ENCODE measurements around the gene ADORA3.

Gene ADORA3

DNA sequence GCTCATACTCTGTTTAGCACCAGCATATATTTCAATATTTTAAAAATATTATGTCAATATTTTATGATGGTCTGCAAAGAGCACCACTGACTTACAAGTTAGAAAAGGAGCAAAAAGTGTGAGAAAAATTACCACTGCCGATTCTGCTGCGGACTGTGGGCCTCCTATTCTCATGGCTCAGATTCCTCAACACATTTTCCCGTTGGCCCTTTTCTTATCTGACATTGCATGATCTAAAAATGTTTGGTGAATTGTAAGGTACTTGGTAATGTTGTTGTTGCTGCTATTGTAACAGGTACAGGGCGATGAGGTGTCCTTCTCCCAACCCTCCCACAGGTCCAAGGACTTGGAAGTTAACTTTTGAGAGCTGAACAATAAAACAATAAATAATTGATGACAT, 28.9 kb downstream of the ADORA3 start:
- no peak for FAIRE-seq

DNA sequence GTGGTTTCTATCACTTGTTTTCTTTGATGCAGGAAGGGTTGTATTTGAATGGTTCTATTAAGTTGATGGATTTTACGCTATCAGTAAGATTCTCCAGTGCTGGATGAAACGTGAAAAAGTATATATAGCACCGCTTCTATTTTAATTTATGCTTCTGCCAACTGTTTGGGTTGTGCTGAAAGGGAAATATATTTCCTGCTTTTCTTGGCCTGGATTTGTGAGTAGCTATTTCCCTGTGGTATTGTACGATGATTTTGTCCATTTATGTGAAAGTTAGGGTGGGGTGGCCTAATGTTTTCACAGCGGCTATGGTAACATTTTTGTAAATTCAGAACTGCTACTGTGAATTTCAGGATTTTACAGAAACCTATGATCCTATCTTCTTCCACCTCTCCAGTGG, 29.3 kb downstream of the ADORA3 start:
- no peak for FAIRE-seq

DNA sequence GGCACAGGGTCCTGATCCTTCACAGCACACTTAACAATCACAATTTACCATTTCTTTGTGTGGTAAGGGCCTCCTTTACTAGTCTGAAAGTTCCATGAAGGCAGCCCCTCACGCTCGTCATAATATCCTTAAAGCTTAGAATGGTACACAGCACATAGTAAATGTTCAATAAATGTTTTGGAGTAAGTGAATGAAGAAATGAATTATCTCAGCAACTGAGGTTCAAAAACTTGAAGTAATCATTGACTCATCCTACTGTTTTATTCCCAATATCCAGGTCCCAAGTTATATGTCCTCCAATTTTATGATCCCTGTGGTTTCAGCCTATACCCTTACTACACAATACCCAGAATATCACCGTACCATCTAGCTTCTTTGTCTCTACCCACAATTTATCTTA, 31.9 kb downstream of the ADORA3 start:
- FAIRE-seq, result no peak

DNA sequence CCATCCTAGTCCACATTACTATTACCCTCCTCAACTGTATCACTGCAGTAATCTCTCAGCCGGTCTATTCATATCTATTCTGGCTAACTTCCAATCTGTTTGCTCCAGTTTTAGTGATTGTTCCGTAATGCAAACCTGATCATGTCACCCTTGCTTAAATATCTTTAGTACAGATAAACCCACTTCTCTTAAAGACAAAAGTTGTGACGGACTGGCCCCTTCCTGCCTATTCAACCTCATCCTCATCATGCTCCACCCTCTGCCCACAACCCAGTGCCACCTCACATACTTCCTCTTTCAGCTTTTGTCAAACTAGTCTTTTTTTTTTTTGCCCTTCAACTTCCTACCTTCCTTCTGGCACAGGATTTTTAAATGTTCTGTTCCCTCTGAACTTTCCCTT, 32.4 kb downstream of the ADORA3 start:
- no peak for FAIRE-seq

DNA sequence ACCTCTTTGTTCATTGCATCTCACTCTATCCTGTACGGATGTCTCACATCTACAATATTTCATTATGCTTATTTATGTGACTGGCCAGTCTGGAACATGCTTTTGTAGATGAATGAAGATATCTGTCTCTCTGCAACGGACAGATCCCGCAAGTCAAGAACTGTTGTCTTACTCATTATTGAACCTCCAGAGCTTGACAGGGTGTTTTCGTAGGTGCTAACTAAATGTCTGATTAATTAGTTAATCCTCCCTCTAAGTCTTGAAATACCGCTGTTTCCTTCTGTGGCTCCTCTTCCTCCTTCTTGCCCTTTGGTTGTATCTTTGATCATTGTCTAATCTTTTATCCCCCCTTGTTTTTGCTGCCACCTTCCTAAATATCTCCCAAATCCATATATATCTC, 32.8 kb downstream of the ADORA3 start:
- FAIRE-seq, result no peak

DNA sequence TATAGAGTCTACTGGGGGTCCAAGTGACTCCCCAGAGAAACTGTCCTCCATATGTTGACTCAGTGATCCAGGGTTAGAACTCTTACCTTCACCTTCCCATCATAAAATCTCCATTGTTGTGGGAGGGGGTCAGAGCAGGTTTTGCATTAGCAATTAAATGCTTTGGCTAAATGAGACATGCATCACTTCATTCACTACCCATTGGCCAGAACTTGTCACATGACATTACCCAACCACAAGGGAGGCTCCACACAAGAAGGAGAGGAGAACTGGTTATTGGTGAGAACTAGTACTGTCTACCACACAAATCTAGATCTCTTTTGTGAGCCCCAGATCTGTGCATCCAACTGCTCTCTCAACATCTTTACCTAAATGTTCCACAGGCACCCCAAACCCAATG, 33.9 kb downstream of the ADORA3 start:
- no peak for FAIRE-seq

DNA sequence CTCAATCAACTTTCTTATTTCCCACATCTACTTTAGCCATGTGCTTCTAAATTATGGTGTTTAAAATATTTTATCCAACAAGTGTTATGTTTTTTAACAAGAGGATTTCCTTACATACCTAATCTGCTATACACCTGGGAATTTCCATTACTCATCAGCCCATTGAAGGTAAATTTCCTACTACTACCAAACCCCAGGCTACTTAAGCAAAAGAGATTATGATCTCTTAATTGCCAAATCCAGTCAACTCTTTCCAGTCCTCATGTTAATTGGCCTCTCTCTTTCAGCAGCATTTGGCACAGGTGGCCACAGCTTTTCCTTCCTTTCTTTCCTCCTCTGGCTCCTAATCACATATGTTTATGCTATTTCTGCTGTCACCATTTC, 34.7 kb downstream of the ADORA3 start:
- FAIRE-seq, result no peak

DNA sequence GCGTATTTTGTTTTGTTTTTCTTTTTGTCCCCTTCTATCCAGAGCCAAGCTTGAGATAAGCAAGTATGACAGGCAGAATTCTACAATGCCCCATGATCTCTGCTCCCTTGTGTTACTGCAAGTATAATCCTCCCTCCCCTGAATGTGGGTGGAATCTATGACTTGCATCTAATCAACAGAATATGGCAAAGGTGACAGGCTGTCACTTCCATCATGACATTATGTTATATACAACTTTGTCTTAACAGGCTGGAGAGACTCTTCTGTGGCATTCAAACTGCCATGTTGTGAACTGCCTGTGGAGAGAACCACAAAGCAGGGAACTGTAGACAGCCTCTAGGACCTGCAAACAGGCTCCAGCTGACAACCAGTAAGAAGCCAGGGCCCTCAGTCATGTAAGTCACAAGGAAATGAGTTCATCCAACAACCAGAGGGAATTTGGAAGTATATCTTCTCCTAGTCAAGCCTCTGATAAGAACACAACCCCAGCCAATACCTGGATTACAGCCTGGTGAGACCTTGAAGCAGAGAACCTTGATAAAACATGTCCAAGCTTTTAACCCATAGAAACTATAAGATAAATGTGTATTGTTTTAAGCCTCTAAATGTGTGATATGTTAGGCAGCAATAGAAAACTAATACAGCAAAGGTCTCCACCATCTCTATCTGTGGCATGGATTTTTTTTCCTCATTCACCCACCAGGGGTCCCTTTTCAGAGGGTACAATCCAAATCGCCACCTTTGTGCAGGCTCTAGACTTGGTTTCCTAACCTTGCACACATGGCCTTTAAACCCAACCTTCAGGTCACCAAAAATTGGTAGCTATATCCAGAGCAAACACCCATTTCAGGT, 35.3 kb downstream of the ADORA3 start:
- FAIRE-seq, result no peak

DNA sequence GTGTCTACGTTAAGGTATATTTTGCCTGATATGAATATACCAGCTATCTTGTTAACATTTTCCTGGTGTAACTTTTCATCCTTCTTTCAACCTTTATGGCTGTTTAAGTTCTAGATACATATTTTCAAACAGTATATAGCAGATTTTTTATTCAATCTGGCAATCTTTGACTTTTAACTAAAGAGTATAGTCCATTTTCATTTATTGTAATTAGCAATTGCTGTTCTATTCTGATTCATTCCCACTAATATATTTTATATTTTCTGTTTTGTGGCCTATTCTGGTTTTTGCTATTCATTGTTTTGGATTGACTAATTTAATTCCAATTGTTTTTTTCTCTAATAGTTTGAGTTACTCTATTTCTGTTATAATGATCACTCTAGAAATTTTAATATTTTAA, 37.0 kb downstream of the ADORA3 start:
- FAIRE-seq, result no peak

DNA sequence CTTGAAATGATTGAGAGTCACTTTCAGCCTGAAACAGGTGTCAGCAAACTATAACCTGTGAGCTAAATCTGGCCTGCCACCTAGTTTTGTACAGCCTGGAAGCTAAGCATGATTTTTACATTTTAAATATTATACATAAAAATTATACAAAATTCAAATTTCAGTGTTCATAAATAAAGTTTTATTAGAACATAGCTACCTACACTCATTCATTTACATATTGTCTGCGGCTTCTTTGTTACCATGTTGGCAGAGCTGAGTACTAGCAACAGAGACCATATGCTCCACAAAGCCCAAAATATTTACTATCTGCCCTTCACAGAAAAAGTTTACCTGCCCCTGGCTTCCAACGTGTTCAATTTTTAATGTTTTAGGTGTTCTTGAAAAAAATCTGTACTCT, 37.7 kb downstream of the ADORA3 start:
- no peak for FAIRE-seq

DNA sequence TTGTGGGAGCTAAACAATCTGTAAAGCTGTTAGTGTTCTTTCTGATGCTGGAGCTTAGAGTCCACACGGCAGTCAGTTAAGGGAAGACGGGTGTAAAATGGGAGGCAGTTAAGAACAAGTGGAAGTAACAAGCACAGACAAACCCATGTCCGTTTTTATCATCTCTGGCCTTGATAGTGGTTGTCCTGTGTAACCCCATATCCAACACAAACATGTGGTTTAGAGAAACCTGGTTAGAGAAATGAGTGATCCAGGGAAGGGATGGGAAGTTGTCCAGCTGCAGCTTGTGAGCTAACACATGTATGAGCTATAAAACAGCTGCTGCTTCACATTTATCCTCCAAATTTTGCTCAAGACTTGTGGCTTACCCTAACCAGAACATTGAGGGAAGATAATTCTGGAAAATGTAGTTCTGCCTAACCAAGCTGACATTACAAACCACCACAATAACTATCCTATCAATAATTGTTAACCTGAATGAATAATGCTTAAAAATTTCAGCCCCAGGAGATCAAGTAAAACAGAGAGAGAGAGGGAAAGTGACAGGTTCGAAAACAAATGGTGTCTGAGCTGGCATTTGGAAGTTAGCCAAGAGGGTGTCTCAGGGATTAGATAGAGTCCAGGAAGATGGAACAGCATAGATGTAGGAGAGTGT, 40.3 kb downstream of the ADORA3 start:
- FAIRE-seq, result no peak

DNA sequence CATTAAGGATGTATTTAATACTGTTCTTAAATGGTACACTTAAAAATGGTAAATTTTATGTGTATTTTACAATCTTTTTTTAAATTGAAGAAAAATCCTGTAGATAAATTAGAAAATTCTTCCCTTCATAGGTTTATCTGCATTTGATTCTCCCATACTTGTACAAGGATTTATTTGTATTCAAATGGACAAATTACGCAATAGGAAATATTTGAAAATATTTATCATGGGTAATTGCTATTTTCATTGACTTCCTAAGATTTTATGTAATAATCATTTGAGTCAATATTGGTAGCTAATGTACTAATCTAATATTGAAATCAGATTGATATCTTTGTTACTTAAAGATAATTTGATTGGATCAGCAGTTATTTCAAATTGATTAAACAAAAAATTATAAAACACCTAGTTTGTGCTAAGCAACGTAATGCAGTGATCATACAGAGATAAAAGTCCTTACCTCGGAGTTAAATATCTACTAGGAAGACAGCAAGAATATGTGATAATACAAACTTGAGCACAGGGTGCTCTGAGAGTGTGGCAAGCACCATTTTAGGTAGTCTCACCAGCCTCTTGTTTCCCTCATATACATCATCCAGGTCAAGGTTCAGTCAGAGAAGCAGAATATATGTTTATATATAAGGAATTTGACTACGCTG, 40.9 kb downstream of the ADORA3 start:
- no peak for FAIRE-seq

DNA sequence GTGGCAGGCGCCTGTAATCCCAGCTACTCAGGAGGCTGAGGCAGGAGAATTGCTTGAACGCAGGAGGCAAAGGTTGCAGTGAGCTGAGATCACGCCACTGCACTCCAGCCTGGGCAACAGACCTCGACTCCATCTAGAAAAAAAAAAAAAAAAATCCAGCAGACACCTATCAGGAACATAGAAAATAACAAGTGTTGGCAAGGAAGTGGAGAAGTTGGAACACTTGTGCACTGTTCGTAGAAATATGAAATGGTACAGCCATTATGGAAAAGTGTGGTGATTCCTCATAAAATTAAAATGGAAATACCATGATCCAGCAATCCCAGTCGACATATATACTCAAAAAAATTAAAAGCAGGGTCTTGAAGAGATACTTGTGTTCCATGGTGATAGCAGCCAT, 41.7 kb downstream of the ADORA3 start:
- no peak for FAIRE-seq

DNA sequence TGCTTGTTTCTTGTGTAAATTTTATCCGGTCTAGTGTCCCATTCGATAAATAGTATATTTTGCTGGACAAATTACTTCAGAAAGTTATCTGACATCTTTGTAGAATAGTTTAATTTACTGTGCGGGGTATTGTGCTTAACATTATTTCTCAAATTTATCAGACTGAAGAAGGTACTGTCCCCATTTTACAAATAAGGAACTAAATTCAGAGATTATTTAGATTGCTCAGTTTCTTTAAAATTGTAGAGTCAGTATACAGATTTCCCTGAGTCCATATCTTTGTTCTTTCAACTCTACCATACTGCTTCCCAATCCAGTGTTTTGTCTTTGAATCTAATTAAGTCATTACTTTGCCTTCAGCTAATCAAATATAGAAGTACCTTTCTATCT, 47.8 kb downstream of the ADORA3 start:
- FAIRE-seq, result no peak

DNA sequence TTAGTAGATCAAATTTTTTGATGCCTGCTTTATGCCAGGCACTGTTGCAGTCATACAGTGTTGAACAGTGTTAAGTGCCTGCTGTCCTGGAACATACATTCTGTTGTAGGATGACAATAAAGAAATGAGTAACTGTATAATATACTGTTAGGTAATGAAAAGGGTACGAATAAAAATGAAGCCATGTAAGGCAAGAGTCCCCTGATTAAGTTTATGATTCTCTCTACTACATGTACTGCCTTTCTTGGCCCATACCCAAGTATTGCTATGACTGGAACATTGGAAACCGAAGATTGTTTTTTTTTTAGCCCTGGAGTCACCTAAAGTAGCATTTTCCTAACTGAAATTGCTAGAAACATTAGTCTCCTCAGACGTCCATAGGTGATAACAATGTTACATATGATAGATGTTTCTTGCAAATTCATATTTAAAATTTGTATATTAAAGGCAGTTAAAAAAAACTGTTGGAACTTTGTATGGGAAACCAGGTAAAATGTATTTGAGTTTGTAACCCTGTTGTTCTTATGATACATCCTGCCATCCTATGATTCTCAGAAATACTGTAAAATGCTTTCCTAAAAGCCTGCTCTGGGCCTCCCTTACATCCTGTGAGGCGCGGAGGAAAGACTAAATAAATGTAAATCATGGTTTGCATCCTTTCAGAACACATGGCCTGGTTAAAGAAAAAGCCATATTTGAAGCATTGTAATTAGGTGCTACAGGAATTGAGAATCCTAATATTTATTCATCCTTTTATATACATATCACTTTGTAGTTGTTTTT, 48.4 kb downstream of the ADORA3 start:
- no peak for FAIRE-seq

DNA sequence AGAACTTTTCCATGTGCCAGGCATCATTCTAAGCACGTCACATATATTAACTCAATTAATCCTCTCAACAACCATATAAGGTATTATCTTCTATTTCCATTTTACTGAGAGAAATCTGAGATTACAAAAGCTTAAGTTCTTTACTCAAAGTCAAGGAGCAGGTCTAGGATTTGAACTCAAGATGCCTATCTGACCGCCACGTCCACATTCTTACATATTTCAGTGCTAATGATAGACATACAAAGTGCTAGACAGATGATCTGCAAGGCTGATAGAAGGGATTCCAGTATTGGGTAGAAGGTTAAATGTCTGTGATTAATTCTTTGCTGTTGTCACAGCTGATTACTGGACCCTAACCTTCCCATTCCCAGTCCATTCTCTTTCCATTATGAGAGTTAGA, 49.7 kb downstream of the ADORA3 start:
- FAIRE-seq, result no peak

DNA sequence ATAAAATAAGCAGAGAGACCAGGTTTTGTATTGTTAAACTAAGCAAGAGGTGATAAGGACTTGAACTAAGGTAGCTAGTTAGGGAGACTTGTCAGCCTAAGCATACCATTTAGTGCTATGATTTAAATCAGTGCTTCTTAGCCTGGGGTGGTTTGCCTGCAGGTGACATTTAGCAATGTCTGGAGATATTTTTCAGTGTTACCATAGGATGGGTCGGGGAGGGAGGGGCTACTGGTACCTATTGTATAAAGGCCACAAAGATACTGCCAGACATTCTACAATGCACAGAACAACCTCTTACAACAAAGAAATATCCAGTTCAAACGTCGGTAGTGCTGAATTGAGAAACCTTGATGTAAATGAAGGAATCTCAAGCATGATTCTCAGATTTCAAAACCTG, 50.9 kb downstream of the ADORA3 start:
- FAIRE-seq, result no peak

DNA sequence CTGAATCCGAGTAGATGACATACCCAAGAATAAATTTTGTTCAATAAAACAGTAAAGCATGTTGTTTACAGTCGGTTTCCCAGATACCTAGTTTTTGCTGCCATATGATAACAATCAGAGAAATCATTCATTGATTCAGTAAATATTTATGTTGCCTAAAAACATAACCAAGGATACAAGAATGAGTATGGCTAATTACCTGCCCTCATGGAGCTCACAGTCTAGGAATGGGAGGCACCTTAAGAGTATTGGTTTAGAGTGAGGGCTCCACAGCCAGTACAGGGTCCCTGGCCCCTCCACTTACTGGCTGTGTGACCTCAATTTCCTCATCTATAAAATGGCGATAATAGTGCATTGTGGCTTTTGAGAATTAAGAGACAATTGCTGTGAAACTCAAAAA, 53.2 kb downstream of the ADORA3 start:
- FAIRE-seq, result no peak

DNA sequence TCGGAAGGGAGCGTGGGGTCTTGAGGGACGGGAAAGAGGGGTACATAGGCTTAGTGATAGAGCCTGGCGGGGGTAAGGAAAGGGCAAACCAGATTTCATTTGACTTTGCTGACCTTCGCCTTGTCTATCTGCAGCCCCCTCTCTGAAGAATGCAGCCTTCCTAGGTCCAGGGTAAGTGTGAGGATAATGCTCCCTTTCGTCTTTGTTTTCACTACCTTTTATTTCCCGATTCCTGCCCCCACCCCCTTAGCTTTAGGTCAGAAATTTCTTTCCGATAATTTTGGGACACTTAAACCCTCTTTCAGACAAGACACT, 53.8 kb downstream of the ADORA3 start:
- no peak for FAIRE-seq

All from endometrium (tissue), 2 donors.